Measurements from ENCODE around the gene PCDH17. TPM values are rescaled to one million over a fixed set of nuclear protein-coding genes. Genes with fewer than 3 reads are reported as not detected.

Gene PCDH17
- total and polyA plus RNA-seq, 2 of the 8 experiments (the other 6 are each of a cell fraction or from before 2014, with no cell fraction given) = 0.20 to 0.60 TPM

GRCh38 chr13:57582032-57582431 lies 49.5 kb upstream of the PCDH17 start:
- WGBS, 2 experiments (ENCODE audit: extremely low coverage in 1 of 2, insufficient coverage in 1 of 2, insufficient read length in 1 of 2, insufficient replicate concordance in 2 of 2, low coverage in 1 of 2, low lambda C conversion rate in 2 of 2, missing lambda C conversion rate in 1 of 2) = 86% methylated on average over 6 of the region's 6 CpGs; no CpG with 5 or more reads in 1 of the 2 experiments
- ChIA-PET CTCF (ENCODE audit: partially characterized antibody) (interaction anchor here (0.7 to 6.2 kb wide), 15 partner anchors 9 to 161 kb away, joined by 3 to 89 read pairs (median 5); no protein-coding TSS in a partner anchor), POLR2A (ENCODE audit: partially characterized antibody) (no interaction called here)
- Histone ChIP-seq H3K79me1 (ENCODE audit: low read depth, low read length) (no peaks in the 10 kb centered on the region), H3K23me2 (ENCODE audit: low read depth, low read length) (no peaks in the 10 kb centered on the region), H3K27me3 (replicated peaks in 1 of 4; ENCODE audit: control insufficient read depth in 3 of 4, extremely low read depth in 1 of 4, insufficient read depth in 3 of 4, low read length in 3 of 4) (no peaks in the 10 kb centered on the region), H2AFZ (ENCODE audit: low read length) (peak overlapping the region; percentile 69; the same call in 1 of the 2 replicates), H2BK5ac (ENCODE audit: low read depth, low read length) (no peak overlapping the region), H4K5ac (ENCODE audit: insufficient read length, low read depth, low read length) (no peak overlapping the region), H3K18ac (ENCODE audit: extremely low read depth, low read length) (no peak overlapping the region), H3K4me2 (ENCODE audit: insufficient read depth in 1 of 2, low read depth in 2 of 2, low read length in 2 of 2) (no peak overlapping the region), H2BK20ac (ENCODE audit: low read length) (no peak overlapping the region), H3K27ac (ENCODE audit: low read depth, low read length) (no peak overlapping the region), H3K4me3 (ENCODE audit: extremely low read depth in 1 of 4, insufficient read depth in 2 of 4, low read depth in 3 of 4, low read length in 4 of 4) (no peak overlapping the region), H3K36me3 (ENCODE audit: control insufficient read depth in 2 of 4, insufficient read depth in 4 of 4, low read length in 3 of 4) (no peaks in the 10 kb centered on the region; a peak in 1 of 8 replicates), H3K23ac (ENCODE audit: insufficient read length) (no peak overlapping the region), H4K8ac (ENCODE audit: extremely low read depth, insufficient read depth, low read length) (no peak overlapping the region), H3K4ac (replicated peaks; ENCODE audit: insufficient read length, low read depth, low read length) (no peak overlapping the region), H2BK15ac (ENCODE audit: low read length) (no peak overlapping the region), H2AK5ac (ENCODE audit: low read depth, low read length) (no peak overlapping the region), H2BK120ac (replicated peaks; ENCODE audit: low read depth, low read length) (no peak overlapping the region), H2BK12ac (ENCODE audit: low read depth, low read length) (no peak overlapping the region), H3K4me1 (replicated peaks in 1 of 4; ENCODE audit: control insufficient read depth in 3 of 4, insufficient read depth in 4 of 4, low read length in 3 of 4) (peaks cover 0 to 3% (median 0%) of the 10 kb centered on the region in 4 experiments; a peak in 1 of 7 replicates), H4K20me1 (replicated peaks in 1 of 2; ENCODE audit: control insufficient read depth in 1 of 2, insufficient read depth in 2 of 2, low read length in 2 of 2) (no peaks in the 10 kb centered on the region), H3K56ac (replicated peaks; ENCODE audit: insufficient read length, low read depth, low read length) (no peak overlapping the region), H3K79me2 (ENCODE audit: control insufficient read depth in 1 of 2, insufficient read depth in 2 of 2, low read length in 2 of 2) (no peaks in the 10 kb centered on the region), H4K91ac (replicated peaks; ENCODE audit: insufficient read length, low read length) (no peak overlapping the region), H3K9ac (replicated peaks in 1 of 4; ENCODE audit: extremely low read depth in 1 of 4, low read depth in 3 of 4, low read length in 3 of 4) (no peak overlapping the region), H3K9me3 (ENCODE audit: insufficient read depth in 2 of 2, low read depth in 1 of 2, low read length in 1 of 2) (no peaks in the 10 kb centered on the region), H3K14ac (ENCODE audit: insufficient read length) (no peak overlapping the region)
- DNase-seq (ENCODE audit: low read depth in 1 of 2, low spot score in 2 of 2) (peak; percentile 21 to 51), FAIRE-seq (peak; percentile 78)
- peak; percentile 49 to 65 for TF ChIP-seq RAD21 (IDR thresholded peaks at IDR 0.05 in 1 of 2, conservative IDR thresholded peaks at IDR 0.05 in 1 of 2; ENCODE audit: low read depth in 2 of 2, low read length in 2 of 2)
- TF ChIP-seq MAX (IDR thresholded peaks at IDR 0.05) = no peak
- no peak for TF ChIP-seq SAP30 (IDR thresholded peaks at IDR 0.05; ENCODE audit: insufficient read depth, insufficient replicate concordance, low read length)
- TF ChIP-seq SIN3A (conservative IDR thresholded peaks at IDR 0.05 in 1 of 2, IDR thresholded peaks at IDR 0.05 in 1 of 2; ENCODE audit: low read depth in 1 of 2, low read length in 2 of 2) = no peak
- TF ChIP-seq CHD2 (IDR thresholded peaks at IDR 0.05; ENCODE audit: low read length) = no peak
- TF ChIP-seq JUND (IDR thresholded peaks at IDR 0.05; ENCODE audit: low read length) = no peak
- TF ChIP-seq CBX8 (IDR thresholded peaks at IDR 0.05; ENCODE audit: borderline replicate concordance, low read depth, low read length) = no peak
- no peak for TF ChIP-seq TBP (IDR thresholded peaks at IDR 0.05; ENCODE audit: low read depth, low read length)
- no peak for TF ChIP-seq SRF (IDR thresholded peaks at IDR 0.05; ENCODE audit: low read depth, low read length)
- TF ChIP-seq ATF3 (IDR thresholded peaks at IDR 0.05; ENCODE audit: insufficient read depth, low read depth, low read length) = no peak
- no peak for TF ChIP-seq SP4 (IDR thresholded peaks at IDR 0.05; ENCODE audit: low read length)

All from H1 (cell line).